Neural crest cell (in vitro differentiated cells): ENCODE measurements around the gene PPM1M. TPM values are rescaled to one million over a fixed set of nuclear protein-coding genes. Genes with fewer than 3 reads are reported as not detected.

Source experiments
- DNase-seq: peaks from one replicate; pipeline ENCODE4 v3.0.0; 2021; ENCODE audit warnings: low read depth, mixed read lengths, low spot score
- H3K27ac Mint-ChIP-seq: one replicate; pipeline ENCODE4 v1.8.0; 2021; ENCODE audit warnings: mild to moderate bottlenecking, mixed read lengths; ENCODE audit not compliant: unreplicated experiment
- H3K27me3 Mint-ChIP-seq: 2 replicates; pipeline ENCODE4 v1.8.0; 2021; ENCODE audit warnings: low read depth, mild to moderate bottlenecking, mixed read lengths
- H3K36me3 Mint-ChIP-seq: 2 replicates; pipeline ENCODE4 v1.8.0; 2021; ENCODE audit warnings: low read depth, mild to moderate bottlenecking, mixed read lengths
- H3K4me1 Mint-ChIP-seq: 2 replicates; pipeline ENCODE4 v1.8.0; 2021; ENCODE audit warnings: mixed read lengths
- H3K4me3 Mint-ChIP-seq: one replicate; pipeline ENCODE4 v1.8.0; 2021; ENCODE audit warnings: mild to moderate bottlenecking, mixed read lengths
- H3K9me3 Mint-ChIP-seq: 2 replicates; pipeline ENCODE4 v1.8.0; 2021; ENCODE audit warnings: mixed read lengths
- total RNA-seq: library from RNA; stranded (reverse); gene quantifications from 2 replicates; pipeline ENCODE4 v1.2.1, GENCODE V29; 2021
- TF ChIP-seq, protein P1 (sequence below): fragments of 200-600 bp; sonication (generic); conservative IDR thresholded peaks from 2 replicates; pipeline ENCODE4 v1.5.0; 2021; ENCODE audit warnings: antibody characterized with exemption, mild to moderate bottlenecking

Gene PPM1M
- total RNA-seq, 1 donor from 2014 or later = 4.4 TPM

- no peaks in the 10 kb centered on the region for H3K9me3 Mint-ChIP-seq
- no peak for DNase-seq
- H3K36me3 Mint-ChIP-seq = peaks cover 23% of the 10 kb centered on the region
- H3K27ac Mint-ChIP-seq = no peak overlapping the region
- H3K27me3 Mint-ChIP-seq = no peaks in the 10 kb centered on the region
- no peak overlapping the region for H3K4me3 Mint-ChIP-seq
- no peaks in the 10 kb centered on the region for H3K4me1 Mint-ChIP-seq
- TF ChIP-seq, protein P1, sequence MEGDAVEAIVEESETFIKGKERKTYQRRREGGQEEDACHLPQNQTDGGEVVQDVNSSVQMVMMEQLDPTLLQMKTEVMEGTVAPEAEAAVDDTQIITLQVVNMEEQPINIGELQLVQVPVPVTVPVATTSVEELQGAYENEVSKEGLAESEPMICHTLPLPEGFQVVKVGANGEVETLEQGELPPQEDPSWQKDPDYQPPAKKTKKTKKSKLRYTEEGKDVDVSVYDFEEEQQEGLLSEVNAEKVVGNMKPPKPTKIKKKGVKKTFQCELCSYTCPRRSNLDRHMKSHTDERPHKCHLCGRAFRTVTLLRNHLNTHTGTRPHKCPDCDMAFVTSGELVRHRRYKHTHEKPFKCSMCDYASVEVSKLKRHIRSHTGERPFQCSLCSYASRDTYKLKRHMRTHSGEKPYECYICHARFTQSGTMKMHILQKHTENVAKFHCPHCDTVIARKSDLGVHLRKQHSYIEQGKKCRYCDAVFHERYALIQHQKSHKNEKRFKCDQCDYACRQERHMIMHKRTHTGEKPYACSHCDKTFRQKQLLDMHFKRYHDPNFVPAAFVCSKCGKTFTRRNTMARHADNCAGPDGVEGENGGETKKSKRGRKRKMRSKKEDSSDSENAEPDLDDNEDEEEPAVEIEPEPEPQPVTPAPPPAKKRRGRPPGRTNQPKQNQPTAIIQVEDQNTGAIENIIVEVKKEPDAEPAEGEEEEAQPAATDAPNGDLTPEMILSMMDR = no peak
Measured at GRCh38 chr3:52254608-52255007, 9.0 kb downstream of the PPM1M start.

GRCh38 chr3:52256159-52256558 is 10.6 kb downstream of the PPM1M start:
- TF ChIP-seq, protein P1 = no peak
- Mint-ChIP-seq H3K9me3 (no peaks in the 10 kb centered on the region), H3K36me3 (peaks cover 24% of the 10 kb centered on the region), H3K27ac (no peak overlapping the region), H3K4me3 (no peak overlapping the region), H3K4me1 (no peaks in the 10 kb centered on the region), H3K27me3 (no peaks in the 10 kb centered on the region)
- no peak for DNase-seq

GRCh38 chr3:52256622-52257021 is 11.1 kb downstream of the PPM1M start:
- no peak for DNase-seq
- no peaks in the 10 kb centered on the region for H3K27me3 Mint-ChIP-seq
- H3K4me1 Mint-ChIP-seq = no peaks in the 10 kb centered on the region
- H3K27ac Mint-ChIP-seq = no peak overlapping the region
- no peaks in the 10 kb centered on the region for H3K9me3 Mint-ChIP-seq
- no peak overlapping the region for H3K4me3 Mint-ChIP-seq
- peaks cover 24% of the 10 kb centered on the region for H3K36me3 Mint-ChIP-seq
- TF ChIP-seq, protein P1 = no peak

- Mint-ChIP-seq H3K9me3 (no peaks in the 10 kb centered on the region), H3K4me1 (no peaks in the 10 kb centered on the region), H3K27me3 (no peaks in the 10 kb centered on the region), H3K4me3 (no peak overlapping the region), H3K36me3 (peaks cover 21% of the 10 kb centered on the region), H3K27ac (no peak overlapping the region)
- TF ChIP-seq, protein P1 = no peak
- DNase-seq = no peak
Measured at GRCh38 chr3:52257911-52258310, 12.4 kb downstream of the PPM1M start.

GRCh38 chr3:52259035-52259434 is 13.5 kb downstream of the PPM1M start:
- no peaks in the 10 kb centered on the region for H3K27me3 Mint-ChIP-seq
- H3K9me3 Mint-ChIP-seq = no peaks in the 10 kb centered on the region
- DNase-seq = no peak
- no peaks in the 10 kb centered on the region for H3K4me1 Mint-ChIP-seq
- no peak overlapping the region for H3K4me3 Mint-ChIP-seq
- H3K36me3 Mint-ChIP-seq = peaks cover 27% of the 10 kb centered on the region
- no peak overlapping the region for H3K27ac Mint-ChIP-seq
- TF ChIP-seq, protein P1 = no peak

- Mint-ChIP-seq H3K4me1 (no peaks in the 10 kb centered on the region), H3K27me3 (no peaks in the 10 kb centered on the region), H3K27ac (no peak overlapping the region), H3K9me3 (no peaks in the 10 kb centered on the region), H3K4me3 (no peak overlapping the region), H3K36me3 (peaks cover 30% of the 10 kb centered on the region)
- no peak for DNase-seq
- TF ChIP-seq, protein P1 = no peak
Measured at GRCh38 chr3:52259448-52259847, 13.9 kb downstream of the PPM1M start.
